A204.1 (cell line): ENCODE measurements around the gene RARRES2.

Source experiments
- FAIRE-seq: peaks from 2 replicates; lab custom pipeline; 2012; peaks lifted over from hg19 to GRCh38; lab: Jason Lieb, UNC

The RARRES2 gene

GRCh38 chr7:150361402-150361801 is 20.0 kb upstream of the RARRES2 start:
- FAIRE-seq = no peak

GRCh38 chr7:150360363-150361058 is 19.1 kb upstream of the RARRES2 start:
- FAIRE-seq = no peak

GRCh38 chr7:150359622-150360362 is 18.4 kb upstream of the RARRES2 start:
- FAIRE-seq = no peak

- FAIRE-seq = no peak
These were observed 17.7 kb upstream of the RARRES2 start for GRCh38 chr7:150358988-150359621.

GRCh38 chr7:150358433-150358832 is 17.0 kb upstream of the RARRES2 start:
- FAIRE-seq = no peak

GRCh38 chr7:150357771-150358427 is 16.5 kb upstream of the RARRES2 start:
- no peak for FAIRE-seq

GRCh38 chr7:150357270-150357669 is 15.8 kb upstream of the RARRES2 start:
- no peak for FAIRE-seq

GRCh38 chr7:150356265-150356897 is 15.0 kb upstream of the RARRES2 start:
- FAIRE-seq = peak; percentile 46

- no peak for FAIRE-seq
These were observed 14.2 kb upstream of the RARRES2 start for GRCh38 chr7:150355666-150356059.

GRCh38 chr7:150351587-150352194 is 10.3 kb upstream of the RARRES2 start:
- FAIRE-seq = no peak

- FAIRE-seq = no peak
These were observed 5.5 kb upstream of the RARRES2 start for GRCh38 chr7:150346922-150347321.

GRCh38 chr7:150345012-150345411 is 3.6 kb upstream of the RARRES2 start:
- FAIRE-seq = no peak

- peak; percentile 81 for FAIRE-seq
These were observed 2.9 kb upstream of the RARRES2 start for GRCh38 chr7:150344299-150344698.

GRCh38 chr7:150343225-150343624 is 1.8 kb upstream of the RARRES2 start:
- no peak for FAIRE-seq

- FAIRE-seq = no peak
These were observed 636 bp upstream of the RARRES2 start for GRCh38 chr7:150342121-150342408.

- FAIRE-seq = no peak
These were observed 560 bp downstream of the RARRES2 start for GRCh38 chr7:150340875-150341262.

GRCh38 chr7:150340024-150340749 is 1.2 kb downstream of the RARRES2 start:
- FAIRE-seq = no peak

GRCh38 chr7:150339409-150339809 is 2.0 kb downstream of the RARRES2 start:
- no peak for FAIRE-seq

- no peak for FAIRE-seq
These were observed 3.1 kb downstream of the RARRES2 start for GRCh38 chr7:150338166-150338829.

- no peak for FAIRE-seq
These were observed 3.8 kb downstream of the RARRES2 start for GRCh38 chr7:150337659-150338081.

GRCh38 chr7:150337179-150337578 is 4.2 kb downstream of the RARRES2 start:
- no peak for FAIRE-seq
